Measurements from ENCODE around the gene RIPOR3.
A peak's percentile ranks its signal among the peaks of the same experiment; 100 is the strongest.
"Not testable (repeated sequence)": the region's sequence is repeated elsewhere in the genome, so short reads cannot be mapped to it uniquely, and the experiment has no call there.

Gene RIPOR3

DNA sequence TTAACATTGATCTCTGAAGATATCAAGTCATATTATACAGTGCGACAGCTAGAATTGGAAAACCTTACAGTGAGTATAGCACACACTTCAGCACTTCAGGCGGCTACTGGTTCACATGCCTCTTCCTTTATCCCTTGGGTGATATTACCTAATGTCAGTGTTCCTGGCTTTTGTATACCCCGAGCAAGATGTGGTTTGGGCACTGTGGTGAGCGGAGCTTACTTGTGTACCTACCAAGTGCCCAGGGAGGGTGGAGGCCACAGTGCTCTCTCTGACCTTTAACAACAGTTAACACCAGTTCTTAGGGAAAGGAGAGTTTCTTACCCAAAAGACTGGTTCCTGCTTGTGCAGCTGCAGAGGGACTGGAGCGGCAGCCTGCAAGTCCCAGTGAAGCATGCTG, 116.8 kb downstream of the RIPOR3 start:
- no peak for DNase-seq (ENCODE audit: low spot score)

DNA sequence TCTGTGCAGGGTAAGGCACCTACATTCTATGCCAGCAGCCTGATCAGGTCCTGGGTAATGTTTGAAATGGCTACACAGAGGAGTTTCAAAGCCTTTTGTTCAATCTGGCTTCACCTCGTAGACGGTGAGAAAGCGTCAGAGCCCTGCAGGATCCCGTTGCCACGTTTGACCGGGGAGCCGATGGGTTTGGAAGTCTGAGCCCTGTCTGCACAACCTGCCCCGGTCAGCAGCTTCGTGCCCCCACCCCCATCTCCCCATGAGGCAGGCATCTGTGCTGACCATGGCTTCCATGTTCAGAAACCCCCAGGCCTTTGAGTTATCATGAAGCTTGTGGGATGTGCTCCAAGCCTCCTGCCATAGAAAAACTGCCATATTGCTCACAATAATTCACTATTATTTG, 117.2 kb downstream of the RIPOR3 start:
- DNase-seq (ENCODE audit: low spot score): no peak

DNA sequence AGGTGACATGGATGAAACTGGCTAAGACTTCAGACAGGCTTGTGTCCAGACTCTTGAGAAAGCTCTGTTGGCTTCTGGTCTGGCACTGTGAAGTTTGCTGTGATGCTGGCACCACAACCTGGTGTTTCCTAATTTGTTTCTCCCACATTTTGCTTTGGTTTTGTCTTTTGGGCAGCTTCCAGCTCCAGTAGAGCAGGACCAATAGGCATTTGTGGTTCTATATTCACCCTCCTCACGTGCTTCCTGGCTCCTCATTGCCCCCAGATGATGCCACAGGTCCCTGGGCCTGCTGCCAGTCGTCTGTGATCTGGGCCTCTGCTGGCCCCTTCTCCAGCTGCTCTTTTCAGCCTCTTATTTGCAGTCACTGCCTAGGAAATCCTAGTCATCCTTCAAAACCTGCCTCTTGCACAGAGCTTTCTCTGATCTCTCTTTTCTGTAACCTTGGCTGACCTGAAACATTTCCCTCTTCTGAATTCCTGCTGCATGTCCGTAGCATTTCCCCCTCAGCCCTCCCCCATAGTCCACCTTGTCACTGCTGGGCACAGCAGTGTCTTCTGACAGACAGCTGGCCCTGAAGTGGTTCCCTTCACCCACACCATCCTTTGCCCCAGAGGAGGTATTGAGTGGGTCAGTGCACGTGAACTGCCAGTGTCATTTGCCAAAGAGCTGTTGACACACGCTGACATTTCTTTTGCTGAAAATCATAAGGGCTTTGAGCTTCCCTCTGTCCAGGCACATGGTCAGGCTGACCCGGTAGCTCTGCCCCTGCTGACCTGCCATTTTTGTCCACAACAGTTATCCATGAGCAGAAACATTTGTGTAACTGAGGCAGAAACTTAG, 118.2 kb downstream of the RIPOR3 start:
- peak; percentile 66 for DNase-seq (ENCODE audit: low spot score)

DNA sequence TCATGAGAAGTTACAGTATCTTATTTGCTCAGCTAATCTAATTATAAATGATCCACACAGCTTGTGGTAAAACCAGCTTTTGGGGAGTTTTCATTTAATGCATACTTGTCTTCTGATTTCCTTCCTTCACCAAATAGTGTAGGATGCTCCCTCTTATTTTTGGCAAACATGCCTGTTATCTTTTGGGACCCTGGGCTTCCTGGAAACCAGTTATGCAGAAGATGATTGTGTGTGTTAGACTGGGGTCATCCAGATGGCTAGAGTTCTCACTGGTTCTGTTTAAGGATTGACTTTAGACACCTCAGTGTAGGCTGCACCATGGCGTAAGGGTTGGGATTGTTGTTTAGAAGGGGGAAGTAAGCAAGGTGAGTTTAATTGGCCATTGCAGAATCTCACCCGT, 119.9 kb downstream of the RIPOR3 start:
- no peak for DNase-seq (ENCODE audit: low spot score)

DNA sequence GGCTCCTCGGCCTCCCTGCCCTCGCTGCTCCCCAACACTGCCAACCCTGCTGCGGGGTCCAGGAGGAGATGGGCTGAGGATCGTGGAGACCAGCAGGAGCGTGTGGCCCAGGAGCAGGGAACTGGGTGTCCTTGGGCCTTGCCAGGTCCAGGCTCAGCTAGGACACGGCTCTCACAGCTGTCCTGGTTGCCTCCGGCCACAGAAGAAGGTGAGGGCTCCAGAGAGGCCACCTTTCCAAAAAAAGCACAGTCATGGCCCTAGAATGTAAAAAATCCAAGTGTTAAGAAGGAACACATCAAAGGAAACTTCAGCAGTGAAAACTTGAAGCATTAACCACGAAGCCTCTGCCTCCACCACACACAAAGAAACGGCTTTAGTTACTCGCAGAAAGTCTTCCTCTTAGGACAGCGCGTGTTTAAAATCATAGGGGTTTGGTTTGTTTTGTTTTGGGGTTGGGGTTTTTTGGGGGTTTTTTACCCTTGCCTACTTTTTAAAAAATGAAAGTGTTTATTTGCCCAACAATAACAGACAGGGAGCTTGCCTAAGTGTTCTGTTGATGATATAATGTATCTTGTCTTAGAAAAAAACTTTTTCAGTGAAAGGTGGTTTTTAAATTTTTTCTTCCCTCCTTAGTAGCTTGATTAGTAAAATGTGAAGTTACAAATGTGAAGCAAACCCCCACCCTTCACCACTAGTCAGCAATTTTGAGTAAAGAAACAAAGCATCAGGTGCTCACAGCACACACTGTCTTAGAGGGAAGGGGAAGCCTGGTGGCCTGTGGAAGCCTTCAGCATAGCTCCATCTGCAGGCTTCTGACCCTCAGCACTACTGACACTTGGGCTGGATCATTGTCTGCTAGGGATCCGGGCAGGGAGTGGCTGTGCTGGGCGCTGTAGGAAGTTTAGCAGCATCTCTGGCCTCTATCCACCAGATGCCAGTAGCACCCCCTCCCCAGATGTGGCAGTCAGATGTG, 121.2 kb downstream of the RIPOR3 start:
- DNase-seq (ENCODE audit: low spot score): peak; percentile 40

DNA sequence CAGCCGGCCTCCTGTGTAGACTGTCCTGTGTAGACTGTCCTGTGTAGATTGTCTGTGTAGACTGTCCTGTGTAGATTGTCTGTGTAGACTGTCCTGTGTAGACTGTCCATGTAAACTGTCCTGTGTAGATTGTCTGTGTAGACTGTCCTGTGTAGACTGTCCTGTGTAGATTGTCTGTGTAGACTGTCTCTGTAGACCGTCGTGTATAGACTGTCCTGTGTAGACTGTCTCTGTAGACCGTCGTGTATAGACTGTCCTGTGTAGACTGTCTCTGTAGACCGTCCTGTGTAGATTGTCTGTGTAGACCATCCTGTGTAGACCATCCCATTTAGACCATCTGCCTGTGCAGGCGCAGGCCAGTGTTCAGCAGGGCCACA, 121.9 kb downstream of the RIPOR3 start:
- DNase-seq (ENCODE audit: low spot score): not testable (repeated sequence)

DNA sequence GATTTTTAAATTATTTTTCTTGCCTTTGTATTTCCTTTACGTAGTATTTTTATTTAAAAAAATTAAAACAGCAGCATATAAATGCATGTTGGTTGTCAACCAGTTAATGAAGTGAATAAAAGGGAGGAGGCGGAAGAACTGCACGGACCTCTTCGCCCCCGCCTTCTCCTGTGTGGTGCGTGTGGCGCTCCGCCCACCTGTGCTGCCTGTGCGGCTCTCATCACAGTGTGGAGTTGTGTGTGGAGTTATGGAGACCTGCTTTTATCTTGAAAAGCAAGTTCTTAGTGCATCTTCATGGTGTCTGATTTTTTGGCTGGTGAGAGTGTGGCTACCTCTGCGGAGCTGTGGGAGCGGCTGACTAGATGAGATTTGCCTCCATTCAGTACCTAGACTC, 122.8 kb downstream of the RIPOR3 start:
- DNase-seq (ENCODE audit: low spot score): no peak

DNA sequence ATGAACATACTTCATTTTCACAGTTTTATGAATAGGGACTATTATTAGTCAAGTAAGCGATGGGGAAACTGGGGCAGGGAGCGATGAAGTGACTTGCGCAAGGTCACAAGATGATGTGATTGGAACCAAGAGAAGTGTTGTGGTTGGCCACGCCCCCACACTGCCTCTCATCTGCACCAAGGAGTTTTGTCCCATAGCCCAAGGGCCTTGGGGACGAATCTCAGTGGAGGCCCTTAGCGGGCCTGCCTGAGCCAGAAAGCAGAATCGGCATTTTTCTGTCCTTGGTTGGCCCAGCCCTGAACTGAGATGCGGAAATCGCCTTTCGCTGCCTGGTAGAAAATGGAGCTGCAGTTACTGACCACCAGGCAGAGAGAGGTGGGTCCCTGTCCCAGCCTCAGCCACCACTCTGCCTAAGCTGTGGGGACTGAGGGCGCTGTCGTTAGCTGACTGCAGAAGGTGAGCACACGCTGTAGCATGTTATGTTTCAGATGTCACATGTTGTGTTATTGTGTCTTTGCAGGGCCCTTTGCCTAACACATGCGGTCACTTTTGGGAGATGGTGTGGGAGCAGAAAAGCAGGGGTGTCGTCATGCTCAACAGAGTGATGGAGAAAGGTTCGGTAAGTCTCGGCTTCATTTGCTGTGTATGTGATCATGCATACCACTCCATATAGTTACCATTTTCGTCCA, 123.3 kb downstream of the RIPOR3 start:
- no peak for DNase-seq (ENCODE audit: low spot score)

DNA sequence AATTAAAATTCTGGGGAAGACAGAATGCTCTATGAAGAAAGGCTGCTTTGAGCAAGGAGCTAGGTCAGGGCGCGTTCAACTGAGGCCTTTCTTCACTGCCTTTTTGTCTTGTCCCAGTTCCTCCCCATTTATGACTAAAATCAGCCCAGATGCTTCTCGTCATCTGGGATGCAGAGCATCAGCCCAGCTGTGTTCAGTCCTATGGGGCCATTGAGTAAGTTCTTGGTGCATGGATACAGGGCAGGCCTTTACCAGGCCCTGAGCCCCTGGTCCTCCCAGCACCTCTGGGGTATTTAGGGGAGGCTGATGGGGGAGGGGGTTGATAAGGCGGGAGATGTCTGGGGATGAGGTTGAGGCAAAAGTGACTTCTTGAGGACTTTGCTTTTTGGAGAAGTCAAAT, 125.5 kb downstream of the RIPOR3 start:
- DNase-seq (ENCODE audit: low spot score): peak; percentile 55

DNA sequence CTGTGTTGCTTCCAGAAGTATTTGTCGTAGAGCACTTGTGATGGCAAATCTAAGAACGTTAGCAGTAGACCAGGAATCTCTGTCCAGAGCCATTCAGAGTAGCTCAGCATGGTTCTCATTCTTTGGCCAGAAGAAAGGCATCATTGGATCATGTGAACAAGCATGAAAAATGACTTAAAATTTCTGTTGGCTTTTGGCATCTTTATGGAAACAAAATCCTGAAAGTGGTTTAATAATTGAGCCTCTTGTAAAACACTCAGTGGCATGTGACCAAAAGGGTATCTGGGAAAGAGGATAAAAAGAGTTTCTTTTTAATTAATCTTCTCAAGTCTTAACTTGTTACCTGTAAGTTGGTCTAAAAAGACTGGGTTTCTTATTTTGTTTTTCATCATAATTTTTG, 126.0 kb downstream of the RIPOR3 start:
- no peak for DNase-seq (ENCODE audit: low spot score)

DNA sequence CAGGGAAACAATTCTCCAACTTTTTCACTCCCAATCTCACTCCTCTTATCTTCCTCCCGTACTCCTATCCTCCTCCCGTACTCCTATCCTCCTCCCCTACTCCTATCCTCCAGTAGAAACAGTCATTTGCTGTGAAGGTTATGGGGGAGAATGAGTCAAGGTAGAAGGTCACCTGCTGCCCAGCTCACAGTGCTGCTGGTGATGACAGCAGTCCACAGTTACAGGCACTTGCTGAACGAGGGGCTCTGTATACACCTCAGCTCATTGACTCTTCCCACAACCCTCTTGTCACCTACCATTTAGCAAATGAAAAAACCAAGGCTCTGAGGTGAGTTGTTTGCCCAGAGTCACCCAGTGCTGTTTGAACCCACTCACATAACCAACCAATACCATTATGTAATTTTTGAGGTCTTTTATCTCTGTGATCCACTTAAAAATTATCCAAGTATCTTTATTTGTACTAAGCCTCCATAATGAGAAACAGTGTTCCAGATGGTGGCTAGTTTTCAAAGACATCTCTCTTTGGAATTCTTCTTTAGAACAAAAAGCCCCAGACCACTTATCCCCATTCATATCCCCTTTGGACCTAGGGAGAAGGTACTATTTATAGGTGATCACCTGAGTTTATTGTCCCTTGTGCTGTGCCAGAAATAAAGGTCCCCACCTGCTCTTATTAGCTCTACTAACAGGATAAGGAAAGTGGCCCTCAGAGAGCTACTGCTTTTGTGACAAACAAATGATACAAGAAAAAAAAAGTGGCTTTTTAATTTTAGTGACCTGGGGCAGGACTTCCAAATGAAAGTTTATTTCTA, 128.0 kb downstream of the RIPOR3 start:
- no peak for DNase-seq (ENCODE audit: low spot score)

DNA sequence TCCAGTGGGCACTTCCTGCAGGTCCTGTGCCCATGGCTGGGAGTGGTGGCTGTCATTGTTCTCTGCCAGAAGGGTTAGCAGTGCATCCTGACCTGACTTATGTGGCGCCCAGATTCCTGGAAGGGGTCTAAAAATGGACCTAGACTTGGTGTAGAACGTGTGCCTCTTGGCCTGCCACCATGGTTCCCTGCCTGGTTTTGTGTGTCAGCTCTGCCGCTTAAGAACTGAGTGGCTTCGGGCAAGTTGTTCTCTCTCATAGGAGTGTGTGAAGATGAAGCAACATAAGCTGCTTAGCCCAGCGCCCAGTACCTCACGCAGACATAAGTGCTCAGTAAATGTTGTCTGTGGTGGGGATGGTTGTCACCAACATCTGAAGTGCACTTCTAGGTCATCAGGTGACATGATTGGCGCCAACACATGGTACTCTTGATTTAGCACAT, 129.1 kb downstream of the RIPOR3 start:
- DNase-seq (ENCODE audit: low spot score): no peak

DNA sequence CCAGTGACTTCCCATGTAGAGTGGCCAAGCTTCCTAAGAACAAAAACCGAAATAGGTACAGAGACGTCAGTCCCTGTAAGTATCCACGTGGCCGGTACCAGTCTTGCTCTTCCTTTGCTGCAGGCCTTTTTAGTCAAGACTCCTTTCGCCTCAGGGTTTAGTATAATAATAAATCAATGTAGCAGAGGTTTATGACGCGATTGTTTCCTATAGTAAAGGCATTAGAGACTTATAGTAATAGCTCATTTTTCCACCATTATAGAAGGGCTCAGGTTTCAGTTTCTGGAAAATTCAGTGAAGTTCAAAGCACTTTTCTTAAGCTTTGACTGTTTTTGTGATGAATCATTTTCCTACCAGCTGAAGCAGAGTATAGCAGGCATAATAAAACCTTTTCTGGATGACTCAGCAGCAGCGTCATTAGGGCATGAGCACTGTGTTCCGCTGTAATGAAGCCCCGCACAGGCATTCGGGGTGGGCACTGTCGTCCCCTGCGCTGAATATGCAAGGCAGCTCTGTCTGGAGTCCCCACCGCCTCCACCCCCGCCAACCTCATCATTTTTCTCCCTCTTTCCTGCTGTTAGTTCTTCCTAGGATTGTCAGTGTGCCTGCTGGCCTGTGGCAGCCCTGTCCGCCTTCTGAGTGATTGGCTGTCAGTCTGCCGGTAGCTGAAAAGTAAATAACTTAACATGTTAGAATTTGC, 129.8 kb downstream of the RIPOR3 start:
- no peak for DNase-seq (ENCODE audit: low spot score)

DNA sequence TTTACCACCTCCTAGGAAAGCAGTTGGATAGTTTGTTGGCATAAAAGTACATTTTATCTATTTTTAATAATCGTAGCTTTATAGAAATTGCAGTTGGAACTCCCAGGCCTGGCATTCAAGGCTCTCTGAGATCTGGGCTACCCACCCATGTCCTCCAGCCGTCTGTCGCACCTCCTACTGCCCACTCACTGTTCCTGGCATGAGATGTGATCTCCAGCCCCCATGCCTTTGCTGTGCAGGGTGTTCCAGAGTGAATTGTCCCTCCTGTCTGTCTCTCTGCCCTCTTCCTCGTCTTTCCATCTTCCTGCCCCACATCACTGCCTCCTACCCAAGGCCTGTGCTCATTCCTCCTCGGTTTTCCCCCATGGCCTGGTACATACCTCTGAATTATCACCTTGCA, 130.5 kb downstream of the RIPOR3 start:
- no peak for DNase-seq (ENCODE audit: low spot score)

DNA sequence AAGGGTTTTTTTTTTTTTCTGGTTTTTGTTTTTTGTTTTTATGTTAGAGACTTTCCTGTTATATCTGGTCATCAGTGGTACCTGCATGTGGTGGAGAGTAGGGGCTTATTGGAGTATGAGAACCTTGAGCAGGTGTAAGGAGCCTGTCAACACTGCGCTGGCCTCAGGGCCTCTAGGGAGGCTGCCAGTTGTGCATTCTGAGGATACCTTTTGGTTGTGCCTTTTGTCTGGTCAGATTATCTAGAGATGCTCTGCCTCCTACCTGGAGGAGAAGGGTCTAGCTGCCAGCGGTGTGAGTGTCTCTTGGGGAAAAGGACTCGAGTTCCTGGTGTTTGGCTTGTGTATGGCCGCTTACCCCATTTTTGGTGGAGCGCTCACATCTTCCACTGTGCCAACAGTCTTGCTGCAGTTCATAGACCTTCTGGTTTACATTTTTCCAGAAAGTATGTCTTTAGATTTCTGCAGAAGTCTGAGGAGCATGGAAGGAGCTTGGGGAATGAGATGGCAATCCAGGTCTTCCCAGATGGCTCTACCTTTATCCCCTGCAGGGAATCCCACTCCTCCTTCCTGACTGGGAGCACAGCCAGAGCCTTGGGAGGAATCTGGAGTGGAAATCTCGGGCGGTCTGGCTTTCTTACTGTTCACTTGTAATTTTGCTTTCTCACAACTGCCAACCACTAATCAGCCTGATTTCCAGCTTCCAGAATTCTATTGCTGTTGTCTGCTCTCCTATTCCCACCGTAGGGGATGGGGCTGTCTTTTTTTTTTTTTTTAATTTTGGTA, 131.3 kb downstream of the RIPOR3 start:
- no peak for DNase-seq (ENCODE audit: low spot score)

DNA sequence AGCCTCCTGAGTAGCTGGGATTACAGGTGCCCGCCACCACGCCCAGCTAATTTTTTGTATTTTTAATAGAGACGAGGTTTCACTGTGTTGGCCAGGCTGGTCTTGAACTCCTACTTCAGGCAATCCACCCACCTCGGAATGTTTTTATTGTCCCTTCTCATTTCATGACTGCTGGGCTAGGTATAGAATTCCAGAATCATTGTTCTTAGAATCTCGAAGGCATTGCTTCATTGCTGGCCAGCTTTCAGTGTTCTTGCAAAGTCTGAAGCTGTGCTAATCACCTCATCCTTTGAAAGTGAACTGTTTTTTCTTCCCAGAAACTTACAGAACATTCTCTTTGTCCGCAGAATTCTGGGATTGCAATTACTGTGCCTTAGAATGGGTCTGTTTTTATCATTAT, 132.2 kb downstream of the RIPOR3 start:
- DNase-seq (ENCODE audit: low spot score): no peak

DNA sequence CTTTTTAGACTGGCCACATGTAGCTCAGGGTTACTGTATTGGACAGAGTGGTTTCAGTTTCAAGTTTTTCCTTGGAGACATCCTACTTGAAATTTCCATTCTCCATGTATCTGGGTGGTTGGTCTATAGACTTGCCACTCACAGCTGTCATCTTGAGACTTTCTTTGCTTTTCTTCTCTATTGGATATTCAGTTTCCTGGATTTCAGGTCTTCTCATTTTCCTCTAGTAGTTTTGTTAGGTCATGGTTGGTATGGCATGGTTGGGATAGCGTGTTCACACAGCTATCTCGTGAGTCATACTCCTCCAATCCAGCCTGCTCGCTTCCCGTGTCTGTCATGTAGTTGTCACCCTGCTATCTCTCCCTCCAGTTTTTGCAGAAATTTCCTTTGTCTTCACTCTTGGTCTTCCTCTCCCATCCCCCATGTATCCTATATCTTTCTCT, 132.8 kb downstream of the RIPOR3 start:
- no peak for DNase-seq (ENCODE audit: low spot score)

DNA sequence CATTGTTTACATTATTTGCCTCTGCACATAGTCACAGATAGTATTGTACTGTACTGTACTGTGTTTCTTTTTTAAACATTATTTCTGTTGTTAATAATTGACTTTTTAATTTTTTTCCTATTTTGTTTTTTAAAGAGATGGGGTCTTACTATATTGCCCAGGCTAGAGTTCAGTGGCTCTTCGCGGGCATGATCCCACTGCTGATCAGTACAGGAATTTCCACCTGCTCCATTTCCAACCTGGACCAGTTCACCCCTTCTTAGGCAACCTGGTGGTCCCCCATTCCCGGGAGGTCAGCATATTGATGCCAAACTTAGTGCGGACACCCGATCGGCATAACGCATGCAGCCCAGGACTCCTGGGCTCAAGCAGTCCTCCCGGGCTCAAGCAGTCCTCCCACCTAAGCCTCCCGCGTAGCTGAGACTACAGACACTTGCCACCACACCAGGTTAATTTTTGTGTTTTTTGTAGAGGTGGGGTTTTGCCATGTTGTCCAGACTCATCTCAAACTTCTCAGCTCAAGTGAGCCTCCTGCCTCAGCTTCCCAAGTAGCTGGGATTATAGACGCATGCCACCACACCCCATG, 133.7 kb downstream of the RIPOR3 start:
- DNase-seq (ENCODE audit: low spot score): no peak

DNA sequence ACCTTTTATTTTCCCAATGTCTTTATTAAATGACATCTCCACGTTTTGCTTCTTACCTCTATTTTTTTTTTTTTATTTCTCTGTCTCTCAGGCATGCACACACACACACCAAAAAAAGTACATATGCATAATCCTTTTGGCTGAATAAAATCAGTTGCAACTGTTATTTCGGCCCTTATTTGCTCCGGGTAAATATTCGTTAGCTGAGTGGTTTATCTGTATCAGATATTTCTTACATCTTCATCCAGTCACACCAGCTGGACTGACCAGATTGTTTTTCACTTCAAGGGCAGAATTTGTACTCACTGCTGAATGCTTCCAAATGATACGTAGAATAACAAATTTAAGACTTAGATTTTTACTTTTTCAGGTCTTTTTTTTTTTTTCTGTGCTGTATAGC, 135.7 kb downstream of the RIPOR3 start:
- no peak for DNase-seq (ENCODE audit: low spot score)
